PC-9 (cell line): ENCODE measurements around the gene B4GALT3.

ENCODE experiments used
- EZH2 ChIP-seq: fragments of 200-600 bp; sonication (generic); IDR thresholded peaks from 2 replicates; pipeline ENCODE4 v1.8.0; 2017; ENCODE audit warnings: antibody characterized with exemption, low read depth
- TF ChIP-seq, protein P1 (sequence below): fragments of 200-600 bp; sonication (generic); conservative IDR thresholded peaks from 2 replicates; pipeline ENCODE4 v1.6.1; 2017; ENCODE audit warnings: mixed run types, antibody characterized with exemption, mild to moderate bottlenecking, moderate library complexity

DNA sequence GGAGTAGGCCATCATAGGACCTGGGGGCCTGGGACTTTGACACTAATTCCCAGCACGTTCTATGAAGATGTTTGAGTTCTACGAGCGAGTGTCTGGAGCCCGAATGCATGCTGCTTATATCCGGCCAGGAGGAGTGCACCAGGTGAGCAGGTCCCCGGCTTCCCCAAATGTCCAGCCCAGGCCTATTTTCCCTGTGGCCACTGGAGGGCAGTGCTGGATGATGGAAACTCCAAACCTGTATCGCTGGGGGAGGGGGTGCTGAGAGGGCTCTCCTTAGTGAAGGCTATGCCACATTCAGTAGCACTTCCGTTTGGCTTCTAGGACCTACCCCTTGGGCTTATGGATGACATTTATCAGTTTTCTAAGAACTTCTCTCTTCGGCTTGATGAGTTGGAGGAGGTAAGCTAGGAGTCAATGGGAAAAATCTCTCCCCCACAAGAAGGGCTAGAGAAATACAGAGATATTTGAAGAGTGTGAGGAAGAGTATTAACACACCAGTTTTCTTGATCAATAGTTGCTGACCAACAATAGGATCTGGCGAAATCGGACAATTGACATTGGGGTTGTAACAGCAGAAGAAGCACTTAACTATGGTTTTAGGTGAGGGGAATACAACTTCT lies 32.6 kb upstream of the B4GALT3 start:
- TF ChIP-seq, protein P1, sequence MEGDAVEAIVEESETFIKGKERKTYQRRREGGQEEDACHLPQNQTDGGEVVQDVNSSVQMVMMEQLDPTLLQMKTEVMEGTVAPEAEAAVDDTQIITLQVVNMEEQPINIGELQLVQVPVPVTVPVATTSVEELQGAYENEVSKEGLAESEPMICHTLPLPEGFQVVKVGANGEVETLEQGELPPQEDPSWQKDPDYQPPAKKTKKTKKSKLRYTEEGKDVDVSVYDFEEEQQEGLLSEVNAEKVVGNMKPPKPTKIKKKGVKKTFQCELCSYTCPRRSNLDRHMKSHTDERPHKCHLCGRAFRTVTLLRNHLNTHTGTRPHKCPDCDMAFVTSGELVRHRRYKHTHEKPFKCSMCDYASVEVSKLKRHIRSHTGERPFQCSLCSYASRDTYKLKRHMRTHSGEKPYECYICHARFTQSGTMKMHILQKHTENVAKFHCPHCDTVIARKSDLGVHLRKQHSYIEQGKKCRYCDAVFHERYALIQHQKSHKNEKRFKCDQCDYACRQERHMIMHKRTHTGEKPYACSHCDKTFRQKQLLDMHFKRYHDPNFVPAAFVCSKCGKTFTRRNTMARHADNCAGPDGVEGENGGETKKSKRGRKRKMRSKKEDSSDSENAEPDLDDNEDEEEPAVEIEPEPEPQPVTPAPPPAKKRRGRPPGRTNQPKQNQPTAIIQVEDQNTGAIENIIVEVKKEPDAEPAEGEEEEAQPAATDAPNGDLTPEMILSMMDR: peak; percentile 94
- TF ChIP-seq EZH2: no peak
